GM12872 (cell line): ENCODE data around the gene SERPINF2.

Source experiments
- CTCF ChIP-seq: IDR thresholded peaks from 3 replicates; pipeline ENCODE4 v1.5.1; 2011; ENCODE audit warnings: low read depth, mild to moderate bottlenecking, low read length, moderate library complexity; ENCODE audit not compliant: insufficient read depth

Gene SERPINF2

GRCh38 chr17:1727876-1728630, 14.6 kb upstream of the SERPINF2 start:
- no peak for TF ChIP-seq CTCF

- TF ChIP-seq CTCF, result no peak
Measured at GRCh38 chr17:1729966-1730325, 12.7 kb upstream of the SERPINF2 start.

- TF ChIP-seq CTCF, result no peak
Measured at GRCh38 chr17:1730326-1731193, 12.1 kb upstream of the SERPINF2 start.

- TF ChIP-seq CTCF, result no peak
Measured at GRCh38 chr17:1731194-1731506, 11.5 kb upstream of the SERPINF2 start.

GRCh38 chr17:1732241-1732832, 10.3 kb upstream of the SERPINF2 start:
- TF ChIP-seq CTCF, result no peak

GRCh38 chr17:1732833-1733321, 9.8 kb upstream of the SERPINF2 start:
- TF ChIP-seq CTCF, result no peak

GRCh38 chr17:1733759-1734158, 8.9 kb upstream of the SERPINF2 start:
- no peak for TF ChIP-seq CTCF
